Measurements from ENCODE around the gene TEKT3. TPM values are rescaled to one million over a fixed set of nuclear protein-coding genes. Genes with fewer than 3 reads are reported as not detected.
A peak's percentile ranks its signal among the peaks of the same experiment; 100 is the strongest.

TEKT3 gene
- total RNA-seq, 1 experiment from 2014 or later, result not detected

DNA sequence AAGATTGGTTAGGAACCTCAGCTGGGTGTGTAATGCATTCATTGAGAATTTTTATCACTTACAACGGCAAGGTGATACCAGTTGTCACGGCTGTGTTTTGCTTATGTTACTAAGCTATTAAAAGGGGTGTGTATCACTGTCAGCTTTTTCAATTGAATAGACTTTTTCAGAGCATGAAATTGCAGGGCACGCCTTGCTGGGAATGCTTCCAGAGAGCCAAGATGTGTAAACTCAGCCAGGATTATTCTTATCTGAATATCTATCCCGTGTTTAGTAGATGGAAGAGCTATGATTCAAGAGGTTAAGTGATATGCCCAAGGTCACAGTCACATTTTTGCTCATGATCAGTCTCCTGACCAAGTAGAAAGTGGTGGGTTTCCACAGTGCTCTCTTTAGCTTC is 6.6 kb upstream of the TEKT3 start:
- intact Hi-C loops (cut with micrococcal nuclease; ENCODE audit: unreplicated experiment), result loop anchor here (10.0 kb wide), 1 partner anchor 613 kb away; no protein-coding TSS in a partner anchor
- peaks cover 19% of the 10 kb centered on the region for H3K27me3 ChIP-seq (replicated peaks; ENCODE audit: insufficient read depth, low read depth, low read length, poor library complexity)
- BruUV-seq (replicated peaks), result no TSS peak
- ChIA-PET CTCF (no interaction called here), POLR2A (ENCODE audit: low non-redundant PET) (no interaction called here)
- H3K4me3 ChIP-seq (ENCODE audit: low read depth, low read length, poor library complexity, severe bottlenecking), result no peak overlapping the region
- H3K36me3 ChIP-seq (ENCODE audit: insufficient read depth, low read length, poor library complexity, severe bottlenecking), result no peaks in the 10 kb centered on the region
- H3K9me3 ChIP-seq (ENCODE audit: low read depth, low read length, poor library complexity, severe bottlenecking), result no peaks in the 10 kb centered on the region
- TF ChIP-seq, protein P1, sequence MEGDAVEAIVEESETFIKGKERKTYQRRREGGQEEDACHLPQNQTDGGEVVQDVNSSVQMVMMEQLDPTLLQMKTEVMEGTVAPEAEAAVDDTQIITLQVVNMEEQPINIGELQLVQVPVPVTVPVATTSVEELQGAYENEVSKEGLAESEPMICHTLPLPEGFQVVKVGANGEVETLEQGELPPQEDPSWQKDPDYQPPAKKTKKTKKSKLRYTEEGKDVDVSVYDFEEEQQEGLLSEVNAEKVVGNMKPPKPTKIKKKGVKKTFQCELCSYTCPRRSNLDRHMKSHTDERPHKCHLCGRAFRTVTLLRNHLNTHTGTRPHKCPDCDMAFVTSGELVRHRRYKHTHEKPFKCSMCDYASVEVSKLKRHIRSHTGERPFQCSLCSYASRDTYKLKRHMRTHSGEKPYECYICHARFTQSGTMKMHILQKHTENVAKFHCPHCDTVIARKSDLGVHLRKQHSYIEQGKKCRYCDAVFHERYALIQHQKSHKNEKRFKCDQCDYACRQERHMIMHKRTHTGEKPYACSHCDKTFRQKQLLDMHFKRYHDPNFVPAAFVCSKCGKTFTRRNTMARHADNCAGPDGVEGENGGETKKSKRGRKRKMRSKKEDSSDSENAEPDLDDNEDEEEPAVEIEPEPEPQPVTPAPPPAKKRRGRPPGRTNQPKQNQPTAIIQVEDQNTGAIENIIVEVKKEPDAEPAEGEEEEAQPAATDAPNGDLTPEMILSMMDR (conservative IDR thresholded peaks at IDR 0.05; ENCODE audit: low read depth, low read length), result no peak
- TF ChIP-seq EZH2 (IDR thresholded peaks at IDR 0.05; ENCODE audit: borderline replicate concordance, low read depth, low read length, poor library complexity, severe bottlenecking), result no peak
- no peaks in the 10 kb centered on the region for H3K4me1 ChIP-seq (ENCODE audit: insufficient read depth, low read length, poor library complexity, severe bottlenecking)
- peak; percentile 8 for DNase-seq (ENCODE audit: low spot score)
- H3K27ac ChIP-seq (ENCODE audit: low read depth, low read length, poor library complexity, severe bottlenecking), result no peak overlapping the region

DNA sequence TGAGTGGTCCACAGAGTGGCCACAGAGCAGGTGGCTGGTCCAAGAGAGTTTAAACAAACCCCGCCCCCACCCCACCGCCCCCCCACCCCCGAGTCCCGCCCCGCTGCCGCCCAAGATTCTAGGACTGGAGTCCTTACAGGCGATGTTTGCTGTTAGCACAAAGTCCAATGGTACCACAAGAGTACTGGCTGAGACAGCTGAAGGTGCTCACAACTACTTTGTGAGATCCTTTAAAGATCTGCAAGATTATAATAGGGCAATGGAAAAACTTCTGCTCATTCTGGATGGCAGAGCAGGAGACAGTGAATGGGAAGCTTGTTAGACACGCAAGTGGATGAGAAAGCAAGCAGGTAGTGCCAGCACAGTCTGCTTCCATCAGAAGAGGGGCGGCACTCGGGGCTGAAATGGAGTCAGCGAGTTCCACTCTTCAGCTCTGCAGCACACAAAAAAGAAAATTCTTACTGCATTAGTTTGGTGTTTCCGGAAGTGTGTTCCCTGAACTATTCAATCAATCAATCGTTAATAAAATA is 4.7 kb upstream of the TEKT3 start:
- DNase-seq (ENCODE audit: low spot score), result no peak
- ChIA-PET CTCF (no interaction called here), POLR2A (ENCODE audit: low non-redundant PET) (no interaction called here)
- intact Hi-C loops (cut with micrococcal nuclease; ENCODE audit: unreplicated experiment), result loop anchor here (10.0 kb wide), 1 partner anchor 611 kb away; no protein-coding TSS in a partner anchor
- no peaks in the 10 kb centered on the region for H3K9me3 ChIP-seq (ENCODE audit: low read depth, low read length, poor library complexity, severe bottlenecking)
- H3K4me1 ChIP-seq (ENCODE audit: insufficient read depth, low read length, poor library complexity, severe bottlenecking), result no peaks in the 10 kb centered on the region
- TF ChIP-seq, protein P1 (conservative IDR thresholded peaks at IDR 0.05; ENCODE audit: low read depth, low read length), result no peak
- no peak for TF ChIP-seq EZH2 (IDR thresholded peaks at IDR 0.05; ENCODE audit: borderline replicate concordance, low read depth, low read length, poor library complexity, severe bottlenecking)
- no peak overlapping the region for H3K4me3 ChIP-seq (ENCODE audit: low read depth, low read length, poor library complexity, severe bottlenecking)
- H3K36me3 ChIP-seq (ENCODE audit: insufficient read depth, low read length, poor library complexity, severe bottlenecking), result no peaks in the 10 kb centered on the region
- no TSS peak for BruUV-seq (replicated peaks)
- H3K27me3 ChIP-seq (replicated peaks; ENCODE audit: insufficient read depth, low read depth, low read length, poor library complexity), result peaks cover 34% of the 10 kb centered on the region
- H3K27ac ChIP-seq (ENCODE audit: low read depth, low read length, poor library complexity, severe bottlenecking), result no peak overlapping the region

DNA sequence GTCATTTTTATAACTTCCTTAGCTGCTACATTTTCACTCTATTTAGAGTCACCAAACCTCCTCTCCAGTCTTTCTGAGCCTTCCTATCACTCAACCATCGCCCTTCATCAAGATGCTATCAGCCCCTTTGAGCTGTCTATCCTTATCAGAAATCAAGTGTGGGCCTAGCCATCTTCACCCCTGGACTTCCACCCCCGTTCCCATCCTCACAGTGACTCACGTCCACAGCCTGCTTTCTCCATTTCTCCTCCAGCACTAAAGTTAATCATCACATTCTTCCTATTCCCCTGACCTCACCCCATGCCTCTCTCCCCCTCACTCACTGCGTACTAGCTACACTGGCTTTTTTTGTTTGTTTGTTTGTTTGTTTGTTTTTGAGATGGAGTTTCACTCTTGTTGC is 2.4 kb upstream of the TEKT3 start:
- Histone ChIP-seq H3K9me3 (ENCODE audit: low read depth, low read length, poor library complexity, severe bottlenecking) (no peaks in the 10 kb centered on the region), H3K4me1 (ENCODE audit: insufficient read depth, low read length, poor library complexity, severe bottlenecking) (no peaks in the 10 kb centered on the region), H3K27ac (ENCODE audit: low read depth, low read length, poor library complexity, severe bottlenecking) (no peak overlapping the region), H3K36me3 (ENCODE audit: insufficient read depth, low read length, poor library complexity, severe bottlenecking) (no peaks in the 10 kb centered on the region), H3K4me3 (ENCODE audit: low read depth, low read length, poor library complexity, severe bottlenecking) (no peak overlapping the region), H3K27me3 (replicated peaks; ENCODE audit: insufficient read depth, low read depth, low read length, poor library complexity) (peaks cover 39% of the 10 kb centered on the region)
- DNase-seq (ENCODE audit: low spot score), result no peak
- TF ChIP-seq, protein P1 (conservative IDR thresholded peaks at IDR 0.05; ENCODE audit: low read depth, low read length), result no peak
- ChIA-PET CTCF (no interaction called here), POLR2A (ENCODE audit: low non-redundant PET) (no interaction called here)
- intact Hi-C loops (cut with micrococcal nuclease; ENCODE audit: unreplicated experiment), result loop anchor here (10.0 kb wide), 1 partner anchor 609 kb away; no protein-coding TSS in a partner anchor
- BruUV-seq (replicated peaks), result no TSS peak

All from A673 (cell line).